Astrocyte (in vitro differentiated cells and primary cell): ENCODE results near the gene TAGLN. TPM values are rescaled to one million over a fixed set of nuclear protein-coding genes. Genes with fewer than 3 reads are reported as not detected.

Source experiments
- DNase-seq: peaks from one replicate; pipeline ENCODE4 v3.0.0-alpha.2; 2010; ENCODE audit warnings: low read depth
- FAIRE-seq: peaks from 2 replicates; lab custom pipeline; 2011; peaks lifted over from hg19 to GRCh38; lab: Jason Lieb, UNC
- H2AFZ ChIP-seq: 2 replicates; pipeline ENCODE4 v1.6.0; 2012; ENCODE audit warnings: low read depth, low read length, inconsistent platforms
- H3K27ac ChIP-seq: 2 replicates; pipeline ENCODE4 v1.5.1; 2011; ENCODE audit warnings: low read depth, low read length, inconsistent platforms
- H3K27me3 ChIP-seq: 2 replicates; pipeline ENCODE4 v1.6.0; 2011; ENCODE audit warnings: low read length, inconsistent platforms; ENCODE audit not compliant: insufficient read depth
- H3K36me3 ChIP-seq: 2 replicates; pipeline ENCODE4 v1.5.1; 2011; ENCODE audit warnings: low read length, inconsistent platforms; ENCODE audit not compliant: insufficient read depth
- H3K4me1 ChIP-seq: 2 replicates; pipeline ENCODE4 v1.5.1; 2011; ENCODE audit warnings: low read length, inconsistent platforms; ENCODE audit not compliant: insufficient read depth
- H3K4me2 ChIP-seq: 2 replicates; pipeline ENCODE4 v1.6.0; 2012; ENCODE audit warnings: low read length, inconsistent platforms
- H3K4me3 ChIP-seq: 2 replicates; pipeline ENCODE4 v1.5.1; 2011; ENCODE audit warnings: low read depth, mild to moderate bottlenecking, low read length, inconsistent platforms; ENCODE audit not compliant: insufficient read depth
- H3K79me2 ChIP-seq: 2 replicates; pipeline ENCODE4 v1.6.0; 2012; ENCODE audit warnings: mild to moderate bottlenecking, low read length, inconsistent platforms; ENCODE audit not compliant: insufficient read depth
- H3K9ac ChIP-seq: 2 replicates; pipeline ENCODE4 v1.6.0; 2012; ENCODE audit warnings: mild to moderate bottlenecking, low read length, inconsistent platforms
- H3K9me3 ChIP-seq: 2 replicates; pipeline ENCODE4 v1.5.1; 2012; ENCODE audit warnings: low read depth, mild to moderate bottlenecking, low read length, inconsistent platforms; ENCODE audit not compliant: insufficient read depth
- H4K20me1 ChIP-seq: 2 replicates; pipeline ENCODE4 v1.6.0; 2012; ENCODE audit warnings: low read length, inconsistent platforms; ENCODE audit not compliant: insufficient read depth
- H3K27ac Mint-ChIP-seq: one replicate; pipeline ENCODE4 v1.8.0; 2021; ENCODE audit warnings: mild to moderate bottlenecking, mixed read lengths; ENCODE audit not compliant: unreplicated experiment
- H3K27me3 Mint-ChIP-seq: one replicate; pipeline ENCODE4 v1.8.0; 2021; ENCODE audit warnings: low read depth, mixed read lengths; ENCODE audit not compliant: unreplicated experiment
- H3K36me3 Mint-ChIP-seq: one replicate; pipeline ENCODE4 v1.8.0; 2021; ENCODE audit warnings: low read depth, mixed read lengths; ENCODE audit not compliant: unreplicated experiment
- H3K4me1 Mint-ChIP-seq: one replicate; pipeline ENCODE4 v1.8.0; 2021; ENCODE audit warnings: low read depth, mixed read lengths; ENCODE audit not compliant: unreplicated experiment
- H3K4me3 Mint-ChIP-seq: one replicate; pipeline ENCODE4 v1.8.0; 2021; ENCODE audit warnings: mild to moderate bottlenecking, moderate library complexity, mixed read lengths; ENCODE audit not compliant: unreplicated experiment
- H3K9me3 Mint-ChIP-seq: one replicate; pipeline ENCODE4 v1.8.0; 2021; ENCODE audit warnings: mild to moderate bottlenecking, mixed read lengths; ENCODE audit not compliant: unreplicated experiment
- EZH2 ChIP-seq: IDR thresholded peaks from 2 replicates; pipeline ENCODE4 v1.6.1; 2012; ENCODE audit warnings: mild to moderate bottlenecking, low read length, inconsistent platforms; ENCODE audit not compliant: insufficient read depth
- total RNA-seq: library from RNA; stranded (reverse); gene quantifications from 2 replicates; pipeline ENCODE4 v1.2.1, GENCODE V29; 2021
- TF ChIP-seq, protein P1 (sequence below): IDR thresholded peaks from 2 replicates; pipeline ENCODE4 v1.5.1; 2011; ENCODE audit warnings: low read depth, mild to moderate bottlenecking, inconsistent platforms, low read length, moderate library complexity; ENCODE audit not compliant: insufficient read depth

The TAGLN gene
- total RNA-seq, 1 donor from 2014 or later = 4,004 TPM

DNA sequence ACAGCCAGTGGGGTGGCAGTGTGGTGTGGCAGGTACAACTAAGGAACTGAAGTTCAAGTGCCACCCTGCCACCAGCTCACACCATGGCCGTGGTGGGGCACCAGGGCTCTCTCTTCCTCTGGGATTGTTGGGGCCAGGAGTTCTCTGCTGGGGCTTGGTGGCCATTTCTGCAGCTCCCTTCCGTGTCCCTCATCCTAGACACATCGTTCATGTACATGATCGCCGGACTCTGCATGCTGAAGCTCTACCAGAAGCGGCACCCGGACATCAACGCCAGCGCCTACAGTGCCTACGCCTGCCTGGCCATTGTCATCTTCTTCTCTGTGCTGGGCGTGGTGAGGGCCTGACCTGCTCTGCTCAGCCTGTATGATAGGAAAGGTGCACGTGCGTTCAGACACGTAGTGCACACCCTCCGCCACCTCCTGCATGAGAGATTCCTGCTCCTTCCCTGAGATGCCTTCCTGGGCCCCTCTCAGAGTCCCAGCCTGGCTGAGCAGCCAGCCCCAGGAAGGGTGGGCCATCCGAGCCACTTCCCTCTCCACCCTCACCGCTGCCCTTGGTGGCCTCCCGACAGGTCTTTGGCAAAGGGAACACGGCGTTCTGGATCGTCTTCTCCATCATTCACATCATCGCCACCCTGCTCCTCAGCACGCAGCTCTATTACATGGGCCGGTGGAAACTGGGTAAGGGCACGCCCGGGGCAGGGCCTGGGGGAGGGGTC lies 7.3 kb upstream of the TAGLN start:
- Histone ChIP-seq H3K79me2 (no peaks in the 10 kb centered on the region), H3K36me3 (peaks cover 17% of the 10 kb centered on the region), H2AFZ (no peak overlapping the region), H3K27ac (no peak overlapping the region), H3K27me3 (no peaks in the 10 kb centered on the region), H3K9ac (no peak overlapping the region), H3K4me3 (no peak overlapping the region), H3K4me2 (no peak overlapping the region), H3K9me3 (no peaks in the 10 kb centered on the region), H4K20me1 (no peaks in the 10 kb centered on the region), H3K4me1 (no peaks in the 10 kb centered on the region)
- Mint-ChIP-seq H3K36me3 (peaks cover 47% of the 10 kb centered on the region), H3K27me3 (no peaks in the 10 kb centered on the region), H3K4me1 (peaks cover 3% of the 10 kb centered on the region), H3K4me3 (no peak overlapping the region), H3K27ac (no peak overlapping the region), H3K9me3 (no peaks in the 10 kb centered on the region)
- FAIRE-seq = no peak
- DNase-seq = no peak
- TF ChIP-seq, protein P1, sequence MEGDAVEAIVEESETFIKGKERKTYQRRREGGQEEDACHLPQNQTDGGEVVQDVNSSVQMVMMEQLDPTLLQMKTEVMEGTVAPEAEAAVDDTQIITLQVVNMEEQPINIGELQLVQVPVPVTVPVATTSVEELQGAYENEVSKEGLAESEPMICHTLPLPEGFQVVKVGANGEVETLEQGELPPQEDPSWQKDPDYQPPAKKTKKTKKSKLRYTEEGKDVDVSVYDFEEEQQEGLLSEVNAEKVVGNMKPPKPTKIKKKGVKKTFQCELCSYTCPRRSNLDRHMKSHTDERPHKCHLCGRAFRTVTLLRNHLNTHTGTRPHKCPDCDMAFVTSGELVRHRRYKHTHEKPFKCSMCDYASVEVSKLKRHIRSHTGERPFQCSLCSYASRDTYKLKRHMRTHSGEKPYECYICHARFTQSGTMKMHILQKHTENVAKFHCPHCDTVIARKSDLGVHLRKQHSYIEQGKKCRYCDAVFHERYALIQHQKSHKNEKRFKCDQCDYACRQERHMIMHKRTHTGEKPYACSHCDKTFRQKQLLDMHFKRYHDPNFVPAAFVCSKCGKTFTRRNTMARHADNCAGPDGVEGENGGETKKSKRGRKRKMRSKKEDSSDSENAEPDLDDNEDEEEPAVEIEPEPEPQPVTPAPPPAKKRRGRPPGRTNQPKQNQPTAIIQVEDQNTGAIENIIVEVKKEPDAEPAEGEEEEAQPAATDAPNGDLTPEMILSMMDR = no peak
- no peak for TF ChIP-seq EZH2

DNA sequence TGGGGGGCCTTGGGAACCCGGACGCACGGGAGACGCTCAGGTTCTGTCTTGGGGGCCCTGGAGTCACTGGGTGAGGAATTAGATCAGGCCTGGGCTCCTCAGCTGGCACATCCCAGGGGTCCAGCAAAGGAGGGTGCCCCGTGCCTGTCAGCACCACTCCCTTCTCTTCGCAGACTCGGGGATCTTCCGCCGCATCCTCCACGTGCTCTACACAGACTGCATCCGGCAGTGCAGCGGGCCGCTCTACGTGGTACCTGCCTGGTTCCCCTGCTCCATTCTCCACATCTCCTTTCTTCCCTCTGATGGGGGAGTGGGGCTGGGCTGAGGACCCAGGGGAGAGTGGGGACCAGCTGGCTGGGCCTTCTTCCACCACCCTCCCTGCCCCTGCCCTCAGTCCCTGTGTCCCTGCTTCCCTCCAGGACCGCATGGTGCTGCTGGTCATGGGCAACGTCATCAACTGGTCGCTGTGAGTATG lies 6.7 kb upstream of the TAGLN start:
- Mint-ChIP-seq H3K4me3 (no peak overlapping the region), H3K27ac (no peak overlapping the region), H3K4me1 (peaks cover 3% of the 10 kb centered on the region), H3K9me3 (no peaks in the 10 kb centered on the region), H3K27me3 (no peaks in the 10 kb centered on the region), H3K36me3 (peaks cover 44% of the 10 kb centered on the region)
- peaks cover 17% of the 10 kb centered on the region for H3K36me3 ChIP-seq
- H3K4me3 ChIP-seq = no peak overlapping the region
- H3K4me1 ChIP-seq = peaks cover under 1% of the 10 kb centered on the region
- FAIRE-seq = no peak
- H3K27ac ChIP-seq = no peak overlapping the region
- no peak overlapping the region for H3K4me2 ChIP-seq
- H3K79me2 ChIP-seq = peaks cover 1% of the 10 kb centered on the region
- H3K9me3 ChIP-seq = no peaks in the 10 kb centered on the region
- H3K9ac ChIP-seq = no peak overlapping the region
- H4K20me1 ChIP-seq = no peaks in the 10 kb centered on the region
- H2AFZ ChIP-seq = no peak overlapping the region
- no peak for DNase-seq
- no peak for TF ChIP-seq EZH2
- TF ChIP-seq, protein P1 = no peak
- no peaks in the 10 kb centered on the region for H3K27me3 ChIP-seq
